Ovary (tissue), 3 donors: ENCODE results near the gene CEP41.

ENCODE experiments used
- EP300 ChIP-seq: sonication (generic); formaldehyde crosslinking; IDR thresholded peaks from one replicate; pipeline ENCODE4 v1.6.1; 2017; ENCODE audit warnings: antibody characterized with exemption
- POLR2A ChIP-seq: fragments of 450-650 bp; IDR thresholded peaks from one replicate; pipeline ENCODE4 v1.6.1; 2017; ENCODE audit warnings: antibody characterized with exemption, mild to moderate bottlenecking, moderate library complexity
- TF ChIP-seq, protein P1 (sequence below), 3 donors: fragments of 450-650 bp in 2 of 3; fragments of 200-600 bp in 1 of 3; IDR thresholded peaks; one replicate each; pipeline versions ENCODE4 v1.5.1 to v1.8.0; 2016 to 2022; ENCODE audit warnings: antibody characterized with exemption in 3 of 3, mild to moderate bottlenecking in 1 of 3
- donor health status: DM: no; HTN: no; CAD: no.

DNA sequence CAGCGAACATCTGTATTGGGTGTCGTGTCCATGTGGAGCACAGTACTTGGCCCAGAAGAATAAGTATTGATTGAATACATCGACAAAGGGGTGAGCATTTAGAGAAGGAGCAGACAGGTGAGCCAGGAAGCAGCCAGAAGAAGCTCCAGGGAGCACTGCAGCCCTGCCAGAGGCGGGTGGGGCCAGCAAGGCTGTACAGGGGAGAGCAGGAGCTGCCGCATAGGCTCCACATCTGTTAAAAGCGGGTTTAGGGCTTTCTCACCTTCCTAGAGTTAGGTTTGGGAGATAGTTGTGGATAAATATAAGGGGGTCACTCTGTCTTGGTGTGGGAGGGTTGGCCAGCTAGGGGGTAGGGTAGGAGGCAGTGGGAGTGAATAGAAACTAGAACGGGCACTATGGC, 61.8 kb downstream of the CEP41 start:
- TF ChIP-seq, protein P1, sequence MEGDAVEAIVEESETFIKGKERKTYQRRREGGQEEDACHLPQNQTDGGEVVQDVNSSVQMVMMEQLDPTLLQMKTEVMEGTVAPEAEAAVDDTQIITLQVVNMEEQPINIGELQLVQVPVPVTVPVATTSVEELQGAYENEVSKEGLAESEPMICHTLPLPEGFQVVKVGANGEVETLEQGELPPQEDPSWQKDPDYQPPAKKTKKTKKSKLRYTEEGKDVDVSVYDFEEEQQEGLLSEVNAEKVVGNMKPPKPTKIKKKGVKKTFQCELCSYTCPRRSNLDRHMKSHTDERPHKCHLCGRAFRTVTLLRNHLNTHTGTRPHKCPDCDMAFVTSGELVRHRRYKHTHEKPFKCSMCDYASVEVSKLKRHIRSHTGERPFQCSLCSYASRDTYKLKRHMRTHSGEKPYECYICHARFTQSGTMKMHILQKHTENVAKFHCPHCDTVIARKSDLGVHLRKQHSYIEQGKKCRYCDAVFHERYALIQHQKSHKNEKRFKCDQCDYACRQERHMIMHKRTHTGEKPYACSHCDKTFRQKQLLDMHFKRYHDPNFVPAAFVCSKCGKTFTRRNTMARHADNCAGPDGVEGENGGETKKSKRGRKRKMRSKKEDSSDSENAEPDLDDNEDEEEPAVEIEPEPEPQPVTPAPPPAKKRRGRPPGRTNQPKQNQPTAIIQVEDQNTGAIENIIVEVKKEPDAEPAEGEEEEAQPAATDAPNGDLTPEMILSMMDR (IDR thresholded peaks at IDR 0.05), result no peak
- no peak for TF ChIP-seq EP300
- TF ChIP-seq POLR2A, result no peak
